ENCODE results near the gene NTM.

The NTM gene

DNA sequence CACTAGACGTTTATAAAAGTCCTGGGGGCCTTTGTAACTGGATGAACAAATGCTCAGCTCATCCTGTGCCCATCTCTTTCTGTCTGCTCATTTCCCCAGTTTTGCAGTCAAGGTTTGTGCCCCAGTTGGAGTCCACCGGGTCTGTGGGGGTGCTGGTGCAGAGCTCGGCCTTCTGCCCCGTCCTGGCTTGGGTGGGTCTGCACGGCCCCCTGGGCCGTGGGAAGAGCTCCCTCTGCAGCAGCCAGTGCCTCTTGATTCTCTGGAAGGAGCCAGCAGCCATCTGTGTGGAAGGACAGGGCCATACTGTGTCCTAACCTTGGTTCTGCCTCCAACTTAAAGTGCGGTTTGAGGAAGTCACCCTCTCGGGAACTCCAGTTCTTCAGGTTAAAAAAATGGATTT is 140.2 kb downstream of the NTM start:
- DNase-seq = no peak

DNA sequence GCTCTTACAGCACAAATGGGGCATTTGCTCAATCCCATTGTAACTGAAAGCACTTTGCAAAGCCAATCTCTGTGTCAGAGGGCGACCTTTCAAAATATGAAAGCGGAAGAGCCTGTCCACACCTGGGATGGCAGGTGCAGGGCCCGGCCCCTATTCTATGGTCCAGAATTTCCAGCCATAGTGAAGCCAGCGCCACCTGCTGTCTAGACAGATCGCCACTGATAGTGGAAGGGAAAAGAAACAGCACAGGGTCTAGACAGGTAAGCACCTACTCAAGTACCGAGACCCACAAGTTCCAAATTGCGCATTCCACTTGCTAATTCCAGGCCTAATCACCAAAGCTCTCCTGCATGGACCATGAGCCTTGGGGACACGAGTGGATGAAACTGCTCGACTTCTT is 141.4 kb downstream of the NTM start:
- DNase-seq = no peak

DNA sequence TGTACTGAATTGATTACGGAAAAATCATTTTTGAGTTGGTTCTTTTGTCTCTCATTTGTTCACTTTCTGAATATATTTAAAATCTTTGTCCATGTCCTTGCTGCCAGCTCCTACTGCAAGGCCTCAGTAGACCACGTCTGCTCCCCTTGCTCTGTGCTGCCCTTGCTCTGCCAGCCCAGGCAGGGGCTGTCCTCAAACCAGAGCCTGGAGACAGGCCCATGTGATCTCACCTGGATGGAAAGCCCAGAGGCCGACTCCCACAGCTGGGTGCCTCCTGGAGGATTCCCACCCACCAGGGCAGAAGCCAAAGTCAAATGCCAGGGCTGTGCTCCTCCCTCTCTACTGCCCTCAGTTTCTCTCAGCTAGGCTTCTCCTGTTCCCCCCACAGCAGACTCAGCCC is 141.8 kb downstream of the NTM start:
- no peak for DNase-seq

DNA sequence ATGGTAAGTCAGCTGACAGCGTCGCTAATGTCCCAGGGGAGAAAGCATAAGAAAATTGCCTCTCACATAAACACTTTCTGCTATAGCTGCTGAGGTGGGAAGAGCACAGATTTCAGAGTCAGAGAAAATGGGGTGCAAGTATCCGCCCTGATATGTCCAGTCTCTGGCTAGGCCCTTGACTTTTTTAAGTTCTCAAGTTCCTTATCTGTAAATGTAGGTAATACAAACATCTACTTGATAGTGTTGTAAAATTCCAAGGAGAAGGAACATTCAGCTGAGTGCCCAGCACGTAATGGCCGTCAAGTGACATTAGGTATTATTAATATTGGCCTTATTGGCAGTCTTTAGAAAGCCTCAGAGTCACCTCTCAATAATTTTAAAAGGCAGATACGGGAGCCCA is 143.6 kb downstream of the NTM start:
- no peak for DNase-seq

DNA sequence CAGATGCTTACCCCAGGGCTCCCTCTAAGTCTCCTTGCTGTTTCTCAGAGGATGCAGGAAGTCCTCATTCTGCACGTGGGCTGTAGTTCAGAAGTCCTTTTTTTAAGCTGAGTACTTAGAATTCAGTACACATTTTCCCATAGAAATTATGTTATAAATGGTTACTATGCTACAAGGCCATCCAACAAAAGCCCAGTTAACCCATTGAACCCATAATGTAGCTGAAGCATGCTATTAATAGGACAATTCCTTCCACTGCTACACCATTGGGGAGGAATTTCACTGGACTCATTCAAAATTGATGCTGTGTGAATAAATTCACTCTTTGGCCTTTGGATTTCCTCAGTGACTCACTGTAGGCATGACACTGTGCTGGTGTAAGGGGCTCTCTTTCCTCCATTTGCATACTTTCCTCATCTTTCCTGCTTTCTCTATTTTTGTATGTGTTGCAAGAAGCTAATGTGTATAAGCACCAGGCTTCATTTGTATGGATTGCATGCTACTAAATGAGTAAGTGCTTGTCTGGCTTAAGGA is 148.0 kb downstream of the NTM start:
- DNase-seq = no peak

DNA sequence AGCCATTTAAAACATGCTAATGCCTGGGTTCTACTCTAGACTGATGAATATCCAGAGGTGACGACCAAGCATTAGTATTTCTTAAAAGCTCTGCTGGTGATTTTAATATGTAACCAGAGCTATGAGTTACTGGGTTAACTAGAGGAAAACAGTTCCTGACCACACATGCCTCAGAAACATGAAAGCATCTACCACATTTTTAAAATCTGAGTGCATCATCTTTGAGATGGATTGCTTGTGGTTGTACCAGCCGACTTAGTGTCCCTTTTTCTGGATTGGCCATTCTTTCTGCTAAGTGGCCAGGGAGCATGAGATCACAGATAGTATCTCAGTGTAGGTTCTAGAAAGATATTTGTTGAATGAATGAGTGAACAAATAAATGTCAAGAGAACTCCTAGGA is 152.4 kb downstream of the NTM start:
- no peak for DNase-seq

DNA sequence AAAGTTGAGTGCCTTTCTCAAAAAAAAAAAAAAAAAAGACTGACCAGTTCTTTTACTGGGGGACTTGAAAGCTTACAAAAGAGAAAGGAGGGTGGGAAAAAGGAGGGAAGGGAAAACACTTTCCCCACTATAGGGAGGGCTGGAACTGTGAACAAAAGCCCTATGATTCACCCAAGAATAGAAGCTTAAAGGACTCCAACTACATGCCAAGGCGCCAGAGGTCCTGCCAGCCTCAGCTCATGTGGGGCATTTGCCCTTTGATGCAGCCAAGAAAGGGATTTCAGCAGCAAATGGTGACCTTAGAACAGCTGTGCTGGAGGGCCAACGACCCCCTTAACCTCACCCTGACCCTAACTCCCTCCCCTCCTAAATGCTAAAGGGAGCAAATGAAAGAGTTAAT is 160.0 kb downstream of the NTM start:
- no peak for DNase-seq

DNA sequence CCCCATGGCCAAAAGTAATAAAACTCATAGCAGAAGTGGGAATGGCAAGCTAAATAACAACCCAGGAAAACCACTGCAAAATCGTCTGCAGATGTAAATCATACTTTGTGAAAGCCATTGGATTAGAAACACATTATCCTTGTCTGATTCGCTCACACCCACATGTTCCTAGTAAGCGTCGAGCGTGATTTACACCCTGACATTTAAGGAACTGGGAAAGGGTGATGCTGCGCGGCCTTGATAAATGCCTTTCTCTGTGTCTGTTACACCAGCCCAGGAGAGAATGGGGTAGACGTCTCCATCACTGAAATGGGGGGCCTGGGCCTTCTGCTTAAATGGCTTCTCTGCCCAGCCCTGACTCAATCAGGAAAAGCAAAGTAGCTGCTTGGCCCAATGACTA is 162.7 kb downstream of the NTM start:
- DNase-seq = no peak

DNA sequence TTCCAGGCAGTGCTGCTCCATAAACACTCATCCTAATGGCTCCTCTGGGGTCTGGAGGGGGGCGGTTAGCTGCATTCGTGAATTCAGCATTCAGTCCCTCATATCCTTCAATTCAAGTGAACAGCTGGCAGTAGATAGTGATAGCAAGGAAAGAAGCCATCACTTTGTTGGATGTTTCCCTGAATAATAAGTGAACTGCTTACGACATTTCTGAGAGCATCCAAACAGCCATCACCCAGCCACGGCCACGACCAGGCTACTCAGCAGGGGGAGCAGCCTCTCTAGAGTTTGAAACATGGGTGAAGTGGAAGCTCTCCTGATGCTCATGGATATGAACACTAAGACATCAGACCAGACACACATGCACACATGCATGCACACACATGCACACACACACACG is 163.6 kb downstream of the NTM start:
- DNase-seq = no peak

DNA sequence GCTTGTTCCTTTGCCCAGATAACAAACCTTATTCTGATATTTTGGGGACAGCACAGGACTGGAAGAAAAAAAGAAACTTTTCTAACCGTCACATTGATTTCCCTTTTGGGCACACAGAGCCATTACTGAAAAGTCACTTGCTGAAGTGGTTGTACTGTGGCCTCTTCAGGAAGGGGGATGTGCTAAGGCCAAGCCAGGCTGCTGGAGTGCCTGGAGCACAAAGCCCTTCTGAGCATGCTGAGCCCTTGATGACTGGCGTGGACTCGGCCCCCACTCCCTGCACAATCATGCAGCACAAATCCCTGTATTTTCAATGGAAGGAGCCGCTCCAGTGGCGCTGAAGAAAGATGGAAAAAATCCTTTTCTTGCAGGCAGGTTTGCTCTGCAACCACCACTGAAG is 164.2 kb downstream of the NTM start:
- no peak for DNase-seq

DNA sequence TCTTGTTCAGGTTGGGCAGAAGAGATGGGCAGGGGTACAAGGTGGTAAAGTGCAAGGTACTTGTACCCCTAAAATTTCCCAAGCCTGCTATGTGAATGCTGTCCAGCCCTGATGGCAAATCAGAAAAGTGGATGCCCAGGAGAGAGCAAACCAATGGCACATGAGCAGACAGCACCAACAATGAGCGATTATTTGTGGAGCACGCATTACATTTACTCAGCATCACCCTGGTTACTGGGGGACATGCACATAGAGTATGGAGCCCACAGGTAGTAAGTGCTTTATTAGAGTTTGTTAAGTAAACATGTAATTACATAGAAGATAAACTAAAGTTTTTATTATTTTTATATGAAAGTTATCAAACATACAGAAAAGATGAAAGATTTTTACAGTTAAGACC is 165.7 kb downstream of the NTM start:
- DNase-seq = no peak

DNA sequence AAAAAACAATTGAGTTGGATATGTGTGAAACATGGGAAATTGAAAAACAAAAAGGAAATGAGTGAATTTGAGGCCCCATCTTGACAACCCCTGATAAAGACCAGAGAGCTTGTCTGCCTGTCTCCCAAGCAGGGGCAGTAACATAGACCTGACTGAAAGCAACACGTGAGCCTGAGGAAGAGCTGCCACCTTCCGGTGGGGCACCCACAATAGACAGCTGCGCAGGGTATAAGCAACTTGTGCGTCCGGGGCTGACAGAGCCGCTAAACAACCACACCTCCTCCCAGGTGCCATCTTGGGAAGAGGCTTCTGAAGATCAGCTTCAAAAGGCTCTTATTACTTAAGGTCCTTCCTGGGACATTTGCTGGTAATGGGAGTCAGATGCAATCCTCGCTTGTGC is 166.8 kb downstream of the NTM start:
- DNase-seq = no peak

DNA sequence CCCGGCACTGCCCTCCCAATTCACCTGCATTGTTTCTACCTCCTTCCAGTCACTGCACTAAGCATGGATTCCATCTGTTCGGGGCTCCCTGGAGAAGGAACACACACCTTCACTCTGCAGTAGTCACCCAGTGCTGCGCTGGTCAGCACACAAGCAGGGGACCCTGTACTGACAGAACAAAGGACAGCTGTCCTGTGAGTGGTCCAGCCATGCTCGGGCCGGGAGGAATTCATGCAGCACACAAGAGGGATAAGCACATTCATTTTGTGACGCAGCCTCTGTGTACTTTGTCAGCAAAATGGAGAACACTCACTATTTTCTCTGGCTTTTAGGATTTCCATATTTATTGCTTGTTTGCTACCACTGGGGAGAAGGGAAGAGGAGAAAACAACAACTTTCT is 167.3 kb downstream of the NTM start:
- no peak for DNase-seq

DNA sequence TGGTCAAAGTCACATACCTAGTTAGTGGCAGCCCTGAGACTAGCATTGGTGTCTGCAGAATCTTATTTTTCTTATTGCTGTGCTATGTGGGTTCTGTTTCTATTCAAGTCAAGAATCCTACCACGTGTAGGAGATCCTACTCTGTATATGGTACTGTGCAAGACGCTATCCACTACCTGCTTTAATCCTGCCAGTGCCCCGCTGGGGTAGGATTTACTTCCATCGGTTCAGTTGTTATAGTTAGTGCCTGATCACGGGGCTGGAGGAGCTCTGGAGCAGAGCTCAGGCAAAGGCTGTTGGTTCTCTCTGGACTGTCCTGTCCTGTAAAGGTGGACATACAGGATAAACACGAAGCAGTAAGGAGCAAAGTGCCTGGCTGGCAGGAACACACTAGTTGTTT is 167.9 kb downstream of the NTM start:
- no peak for DNase-seq

DNA sequence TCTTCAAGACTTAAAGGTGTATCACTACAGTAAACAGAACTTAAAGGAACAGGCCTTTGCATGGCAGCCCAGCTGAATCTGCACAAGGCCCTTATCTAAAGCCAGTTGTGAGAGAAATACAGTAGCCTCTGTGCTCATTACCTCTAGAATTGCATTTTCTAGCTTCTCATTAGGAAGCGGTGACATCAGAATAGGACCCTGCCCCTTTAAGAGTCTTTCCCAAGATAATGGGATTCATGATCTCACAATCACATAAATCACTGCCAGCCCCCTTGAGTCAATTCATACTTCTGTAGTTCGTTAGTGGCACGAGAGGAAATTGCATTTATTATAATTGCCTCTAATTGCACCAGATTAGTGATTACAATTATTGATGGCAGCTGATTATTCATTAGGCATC is 170.3 kb downstream of the NTM start:
- no peak for DNase-seq

DNA sequence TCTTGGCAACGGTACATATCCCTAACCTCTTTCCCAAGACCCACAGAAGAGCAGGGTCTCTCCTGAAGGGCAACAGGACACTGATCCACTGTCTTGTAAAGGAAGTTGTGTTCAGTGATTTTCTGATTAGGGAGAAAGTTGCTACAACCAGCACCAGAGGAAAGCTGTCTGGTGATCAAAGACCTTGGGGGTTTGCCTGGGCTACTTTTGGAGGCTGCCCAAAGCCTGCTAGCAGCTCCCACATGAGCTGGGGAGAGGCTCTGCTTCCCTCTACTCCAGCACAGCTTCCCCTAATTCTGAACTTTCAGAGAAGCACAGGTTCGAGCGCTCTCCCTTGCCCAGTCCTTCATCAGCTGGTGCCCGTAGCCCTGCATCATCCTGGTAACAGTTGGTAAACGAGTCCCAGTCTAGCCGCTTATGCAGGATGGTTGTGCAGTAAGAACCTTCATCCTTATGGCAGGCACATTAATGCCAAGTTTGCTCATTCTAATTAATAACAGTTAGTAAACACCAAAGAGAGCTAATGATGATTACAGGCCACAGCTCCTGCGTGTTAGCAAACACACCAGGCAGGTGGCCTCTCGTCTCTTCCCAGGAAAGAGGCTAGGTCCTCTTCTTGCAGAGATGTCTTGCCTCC is 173.1 kb downstream of the NTM start:
- no peak for DNase-seq

DNA sequence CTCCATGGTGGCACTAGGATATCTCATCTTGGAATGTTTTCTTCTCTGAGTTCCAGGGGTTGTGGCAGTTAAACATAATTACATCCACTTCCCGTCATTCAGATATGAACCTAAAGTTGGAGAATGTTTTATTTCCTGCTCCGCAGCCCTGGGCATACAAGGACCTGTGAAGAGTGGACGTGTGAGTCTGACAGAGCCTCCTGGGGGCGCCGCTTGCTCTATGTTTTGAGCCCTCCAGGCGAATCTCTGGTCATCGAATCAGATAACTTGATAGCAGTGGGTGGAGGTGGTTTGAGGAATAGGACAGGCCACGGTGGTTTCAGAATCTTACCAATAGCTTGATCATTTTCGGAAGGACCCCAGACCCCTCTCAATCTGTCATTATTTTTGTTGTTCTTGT is 174.2 kb downstream of the NTM start:
- no peak for DNase-seq

DNA sequence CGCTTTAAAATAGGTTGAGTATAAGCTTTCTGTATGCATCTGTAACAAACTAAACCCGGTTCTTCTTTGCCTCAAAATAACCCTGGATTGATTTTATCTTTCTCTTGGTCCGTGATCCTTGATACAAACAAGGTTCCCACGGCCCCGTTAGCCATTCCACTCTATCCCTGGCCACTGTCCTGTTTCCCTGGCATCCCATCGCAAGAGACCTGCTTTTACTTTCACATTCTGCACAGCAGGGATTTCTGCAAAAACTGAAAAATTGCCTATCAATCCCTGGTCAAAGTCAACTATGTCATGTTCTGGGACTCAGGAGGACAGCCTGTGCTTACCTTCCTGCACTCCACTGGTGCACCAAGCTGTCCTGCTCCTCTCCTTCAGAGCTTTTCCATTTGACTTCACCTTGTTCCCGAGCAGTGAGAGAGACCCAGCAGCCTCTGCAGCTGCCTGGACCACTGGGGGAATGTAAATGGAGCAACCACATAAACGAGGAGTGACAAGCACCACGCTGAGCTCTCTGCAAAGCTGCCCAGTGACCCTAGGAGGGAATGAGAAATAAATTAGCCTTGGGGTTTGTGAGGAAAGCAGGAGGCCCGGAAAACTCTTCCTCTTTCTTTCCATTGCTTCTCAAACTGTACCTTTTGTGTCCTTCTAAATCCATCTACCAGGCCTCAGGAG is 175.9 kb downstream of the NTM start:
- DNase-seq = no peak

DNA sequence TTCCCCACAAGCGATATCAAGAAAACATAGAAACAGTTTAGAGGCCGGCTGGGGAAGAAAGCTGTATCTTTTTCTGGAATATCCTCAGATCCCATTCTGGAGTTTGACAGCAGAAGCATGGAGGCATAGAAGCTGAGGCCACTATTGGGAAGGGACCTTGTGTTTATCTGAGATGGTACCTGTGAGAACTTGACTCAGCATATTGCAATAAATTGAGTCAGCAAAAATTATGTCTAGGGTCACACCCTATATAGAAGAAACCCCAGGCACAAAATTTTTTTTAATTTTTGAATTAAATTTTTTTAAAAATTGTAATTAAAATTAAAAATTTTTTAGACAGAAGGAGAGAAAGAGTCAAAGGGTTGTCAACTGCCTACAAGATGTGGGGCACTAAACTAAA is 178.7 kb downstream of the NTM start:
- no peak for DNase-seq

DNA sequence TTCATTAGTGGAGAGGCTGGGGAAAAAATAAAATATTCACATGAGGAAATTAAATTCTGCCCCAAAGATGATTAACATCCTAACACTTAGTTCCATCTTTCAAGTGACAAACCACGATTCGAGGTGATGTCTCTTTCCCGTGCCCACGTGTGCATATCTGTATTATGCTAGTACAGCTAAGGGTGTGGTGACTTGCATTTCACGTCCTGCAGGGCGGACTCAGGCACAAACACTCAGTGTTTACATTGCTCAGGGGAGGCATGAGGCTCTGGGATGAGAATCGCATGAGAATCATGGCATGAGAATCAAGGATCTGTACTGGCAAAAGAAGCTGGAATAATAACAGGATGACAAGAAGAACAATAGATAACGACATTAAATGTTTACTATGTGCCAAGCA is 179.4 kb downstream of the NTM start:
- no peak for DNase-seq

DNA sequence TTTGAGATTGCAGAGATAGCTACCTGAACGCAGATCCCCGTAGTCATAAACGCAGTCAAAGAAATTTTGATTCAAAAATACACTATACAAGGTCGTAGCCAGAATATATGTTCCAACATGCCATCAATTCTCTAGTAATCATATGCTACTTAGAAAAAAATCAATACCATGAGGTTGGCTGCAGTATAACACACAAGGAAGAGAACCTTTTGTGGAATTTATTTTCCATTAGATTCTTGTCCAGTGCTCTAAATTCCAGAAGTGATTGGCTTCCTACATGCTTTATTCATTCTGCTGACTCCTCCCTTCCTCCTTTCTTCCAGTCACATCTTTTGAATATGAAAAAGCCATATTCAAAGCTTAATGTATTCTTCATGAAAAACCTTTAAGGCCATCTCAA is 189.9 kb downstream of the NTM start:
- DNase-seq = no peak

DNA sequence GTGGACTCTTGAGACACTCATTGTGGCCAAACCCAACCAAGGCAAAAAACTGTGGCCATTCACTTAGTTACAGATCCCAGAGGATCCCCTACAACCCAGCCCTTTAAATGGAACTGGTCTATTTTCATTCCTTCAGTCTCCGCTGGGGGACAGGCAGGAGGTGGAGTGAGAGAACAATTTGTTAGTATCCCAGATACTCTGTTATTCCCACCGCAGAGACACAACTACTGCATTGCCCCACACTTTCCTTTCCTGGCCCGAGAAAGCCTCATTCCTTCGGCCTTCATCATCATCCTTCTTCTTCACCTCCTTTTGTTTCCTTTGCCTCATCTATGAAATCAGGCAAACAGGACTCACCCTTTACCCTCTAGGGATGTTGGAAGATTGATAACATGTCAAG is 191.1 kb downstream of the NTM start:
- no peak for DNase-seq

DNA sequence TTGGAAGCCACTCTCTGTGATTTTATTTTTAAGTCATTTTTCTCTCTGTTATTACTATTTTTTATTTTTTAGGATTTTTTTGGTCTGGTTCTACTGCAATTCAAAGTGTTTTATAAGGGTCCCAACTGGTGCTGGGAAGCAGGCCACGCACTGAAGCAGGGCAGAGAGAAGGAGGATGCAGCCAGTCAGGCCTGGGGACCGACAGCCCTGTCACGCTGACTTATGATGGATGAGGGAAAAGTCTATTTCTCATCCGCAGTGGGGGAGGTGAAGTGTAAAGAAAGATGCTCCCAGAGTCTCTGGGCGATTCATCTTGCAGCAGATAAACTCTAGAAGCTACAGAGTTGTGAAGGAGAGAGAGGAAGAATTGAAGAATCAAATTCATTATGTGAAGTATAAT is 191.6 kb downstream of the NTM start:
- DNase-seq = no peak

DNA sequence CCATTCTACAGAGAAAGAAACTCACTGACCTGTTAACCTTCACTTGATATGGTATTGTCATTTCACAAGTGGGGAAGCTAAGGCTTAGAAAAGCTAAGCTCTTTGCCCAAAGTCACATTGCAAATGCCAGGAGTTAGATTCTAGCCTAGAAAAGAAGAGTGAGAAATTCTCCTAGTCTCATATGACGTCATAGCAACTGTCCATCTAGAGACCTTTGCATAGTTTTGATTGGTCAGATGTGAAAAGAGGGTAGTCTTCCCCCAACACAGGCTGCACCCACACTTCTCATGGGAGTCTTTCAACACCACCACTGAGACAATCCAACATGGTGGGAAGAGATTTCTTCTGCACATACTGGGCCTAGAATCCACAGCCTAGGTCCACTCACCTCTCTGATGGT is 197.9 kb downstream of the NTM start:
- DNase-seq = no peak

DNA sequence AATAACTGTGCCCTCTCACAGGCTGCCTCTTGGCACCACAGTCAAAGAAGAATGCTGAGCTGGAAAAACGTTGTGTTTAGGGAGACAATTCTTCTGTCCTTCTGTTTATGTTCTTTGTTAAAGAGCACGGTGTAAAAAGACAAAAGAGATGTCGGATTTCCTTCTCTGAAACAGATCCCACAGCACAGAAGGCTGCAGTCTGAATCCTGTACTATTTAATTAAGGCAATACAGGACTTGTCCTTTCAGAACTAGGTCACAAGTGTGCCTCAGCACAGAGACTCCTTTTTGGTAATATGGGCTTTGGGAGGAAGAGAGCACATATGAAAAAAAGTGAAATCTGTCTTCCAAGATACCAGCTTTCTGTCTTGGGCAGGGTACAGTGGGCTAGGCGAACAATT is 201.2 kb downstream of the NTM start:
- DNase-seq = no peak

All from DMS 273 treated with DMSO at 0.1 percent for 48 hours (cell line).